GM10248 (cell line): ENCODE measurements around the gene KCNT2.

Experiments used
- CTCF ChIA-PET: fragments of 300-600 bp; sonication (Branson Sonifier 250); formaldehyde crosslinking; extraction: SDS; loops from one replicate; lab custom pipeline; 2021; ENCODE audit warnings: antibody characterized with exemption; lab: Yijun Ruan, JAX
- POLR2A ChIA-PET: fragments of 350-650 bp; sonication (Branson Sonifier 250); formaldehyde crosslinking; extraction: SDS; loops from one replicate; lab custom pipeline; 2020; ENCODE audit warnings: antibody characterized with exemption; lab: Yijun Ruan, JAX
- DNase-seq: peaks from one replicate; pipeline ENCODE4 v3.0.0; 2012; ENCODE audit errors: extremely low spot score
- CTCF ChIP-seq: IDR thresholded peaks from 2 replicates; pipeline ENCODE4 v1.5.1; 2012; ENCODE audit warnings: mild to moderate bottlenecking, low read depth; ENCODE audit errors: extremely low read depth, missing control alignments, control extremely low read depth

Gene KCNT2

GRCh38 chr1:196180847-196181593 lies 427.2 kb downstream of the KCNT2 start:
- POLR2A ChIA-PET, result no interaction called here
- TF ChIP-seq CTCF, result no peak
- no peak for DNase-seq
- CTCF ChIA-PET, result interaction anchor here (1.5 kb wide), 1 partner anchor 32 kb away, joined by 3 read pairs; no protein-coding TSS in a partner anchor

- ChIA-PET POLR2A (no interaction called here), CTCF (no interaction called here)
- TF ChIP-seq CTCF, result no peak
- no peak for DNase-seq
Observed at GRCh38 chr1:196178083-196178635, 430.1 kb downstream of the KCNT2 start.
